Measurements from ENCODE around the gene SKAP2.

SKAP2 gene

GRCh38 chr7:26777385-26777784, 87.0 kb downstream of the SKAP2 start:
- no peak overlapping the region for H3K27ac Mint-ChIP-seq
- no peaks in the 10 kb centered on the region for H3K27me3 Mint-ChIP-seq
- H3K9me3 Mint-ChIP-seq = peaks cover 4 to 7% of the 10 kb centered on the region in 2 donors
- DNase-seq (no peak), ATAC-seq (replicated peaks) (no peak)
- H3K4me3 Mint-ChIP-seq = no peak overlapping the region
- peaks cover 12 to 17% of the 10 kb centered on the region in 2 donors for H3K36me3 Mint-ChIP-seq
- H3K4me1 Mint-ChIP-seq = peaks cover 0 to 3% of the 10 kb centered on the region in 2 donors

- Mint-ChIP-seq H3K27ac (no peak overlapping the region), H3K27me3 (no peaks in the 10 kb centered on the region), H3K36me3 (peaks cover 20 to 27% of the 10 kb centered on the region in 2 donors), H3K9me3 (peaks cover 0 to 5% of the 10 kb centered on the region in 2 donors), H3K4me1 (peaks cover 4 to 6% of the 10 kb centered on the region in 2 donors), H3K4me3 (no peak overlapping the region)
- DNase-seq (no peak), ATAC-seq (replicated peaks) (no peak)
Observed at GRCh38 chr7:26760501-26760900, 103.9 kb downstream of the SKAP2 start.

GRCh38 chr7:26759108-26759507, 105.3 kb downstream of the SKAP2 start:
- peaks cover 17 to 30% of the 10 kb centered on the region in 2 donors for H3K36me3 Mint-ChIP-seq

GRCh38 chr7:26743205-26743604, 121.2 kb downstream of the SKAP2 start:
- ATAC-seq (replicated peaks) = no peak
- H3K27ac Mint-ChIP-seq = no peak overlapping the region
- peaks cover 2 to 5% of the 10 kb centered on the region in 2 donors for H3K4me1 Mint-ChIP-seq
- H3K9me3 Mint-ChIP-seq = no peaks in the 10 kb centered on the region
- H3K36me3 Mint-ChIP-seq = peaks cover 2 to 8% of the 10 kb centered on the region in 2 donors
- H3K4me3 Mint-ChIP-seq = no peak overlapping the region
- no peak for DNase-seq
- H3K27me3 Mint-ChIP-seq = no peaks in the 10 kb centered on the region

More at GRCh38 chr7:26759108-26759507, 105.3 kb downstream of the SKAP2 start:
- DNase-seq = no peak
- peaks cover 0 to 5% of the 10 kb centered on the region in 2 donors for H3K9me3 Mint-ChIP-seq
- no peak for ATAC-seq (replicated peaks)
- H3K27ac Mint-ChIP-seq = no peak overlapping the region
- peaks cover 4 to 6% of the 10 kb centered on the region in 2 donors for H3K4me1 Mint-ChIP-seq
- no peaks in the 10 kb centered on the region for H3K27me3 Mint-ChIP-seq
- H3K4me3 Mint-ChIP-seq = no peak overlapping the region

- DNase-seq (no peak), ATAC-seq (replicated peaks) (no peak)
- H3K36me3 Mint-ChIP-seq = peaks cover 37 to 45% of the 10 kb centered on the region in 2 donors
- H3K27ac Mint-ChIP-seq = no peak overlapping the region
- no peak overlapping the region for H3K4me3 Mint-ChIP-seq
- H3K4me1 Mint-ChIP-seq = peaks cover 3 to 14% of the 10 kb centered on the region in 2 donors
- no peaks in the 10 kb centered on the region for H3K27me3 Mint-ChIP-seq
- H3K9me3 Mint-ChIP-seq = peaks cover 0 to 9% of the 10 kb centered on the region in 2 donors
Observed at GRCh38 chr7:26735976-26736600, 128.3 kb downstream of the SKAP2 start.

GRCh38 chr7:26729150-26729775, 135.1 kb downstream of the SKAP2 start:
- Mint-ChIP-seq H3K27me3 (no peaks in the 10 kb centered on the region), H3K4me1 (peaks cover 8 to 19% of the 10 kb centered on the region in 2 donors), H3K4me3 (peak overlapping the region in 1 of 2 donors; percentile 14), H3K9me3 (peaks cover 4 to 13% of the 10 kb centered on the region in 2 donors), H3K27ac (no peak overlapping the region), H3K36me3 (peaks cover 34 to 52% of the 10 kb centered on the region in 2 donors)
- ATAC-seq (replicated peaks) (peak; percentile 29 to 38), DNase-seq (no peak)

- no peak overlapping the region for H3K4me3 Mint-ChIP-seq
- DNase-seq (no peak), ATAC-seq (replicated peaks) (no peak)
- peaks cover 4 to 5% of the 10 kb centered on the region in 2 donors for H3K9me3 Mint-ChIP-seq
- no peak overlapping the region for H3K27ac Mint-ChIP-seq
- peaks cover 11 to 17% of the 10 kb centered on the region in 2 donors for H3K4me1 Mint-ChIP-seq
- H3K36me3 Mint-ChIP-seq = peaks cover 24 to 43% of the 10 kb centered on the region in 2 donors
- no peaks in the 10 kb centered on the region for H3K27me3 Mint-ChIP-seq
Observed at GRCh38 chr7:26726051-26726450, 138.3 kb downstream of the SKAP2 start.

GRCh38 chr7:26724795-26725194, 139.6 kb downstream of the SKAP2 start:
- peaks cover 11 to 17% of the 10 kb centered on the region in 2 donors for H3K4me1 Mint-ChIP-seq
- no peaks in the 10 kb centered on the region for H3K27me3 Mint-ChIP-seq
- no peak for DNase-seq
- H3K9me3 Mint-ChIP-seq = peaks cover 4 to 5% of the 10 kb centered on the region in 2 donors
- H3K36me3 Mint-ChIP-seq = peaks cover 25 to 48% of the 10 kb centered on the region in 2 donors
- ATAC-seq (replicated peaks) = no peak
- no peak overlapping the region for H3K27ac Mint-ChIP-seq
- no peak overlapping the region for H3K4me3 Mint-ChIP-seq

- H3K4me3 Mint-ChIP-seq = no peak overlapping the region
- peak overlapping the region; percentile 47 for H3K27ac Mint-ChIP-seq
- H3K27me3 Mint-ChIP-seq = no peaks in the 10 kb centered on the region
- peaks cover 7% of the 10 kb centered on the region in 2 donors for H3K4me1 Mint-ChIP-seq
- DNase-seq (no peak), ATAC-seq (replicated peaks) (peak; percentile 38 to 51)
- peaks cover 17 to 45% of the 10 kb centered on the region in 2 donors for H3K36me3 Mint-ChIP-seq
- no peaks in the 10 kb centered on the region for H3K9me3 Mint-ChIP-seq
Observed at GRCh38 chr7:26723129-26723528, 141.3 kb downstream of the SKAP2 start.

- ATAC-seq (replicated peaks) = no peak
- Mint-ChIP-seq H3K4me1 (peaks cover 5 to 7% of the 10 kb centered on the region in 2 donors), H3K4me3 (no peak overlapping the region), H3K27me3 (no peaks in the 10 kb centered on the region), H3K9me3 (no peaks in the 10 kb centered on the region), H3K27ac (no peak overlapping the region), H3K36me3 (peaks cover 23 to 49% of the 10 kb centered on the region in 2 donors)
- DNase-seq = no peak
Observed at GRCh38 chr7:26721450-26721849, 142.9 kb downstream of the SKAP2 start.

- no peaks in the 10 kb centered on the region for H3K9me3 Mint-ChIP-seq
- peaks cover 23 to 47% of the 10 kb centered on the region in 2 donors for H3K36me3 Mint-ChIP-seq
- no peak overlapping the region for H3K27ac Mint-ChIP-seq
- no peak overlapping the region for H3K4me3 Mint-ChIP-seq
- H3K4me1 Mint-ChIP-seq = peaks cover 3% of the 10 kb centered on the region in 2 donors
- no peaks in the 10 kb centered on the region for H3K27me3 Mint-ChIP-seq
- DNase-seq (no peak), ATAC-seq (replicated peaks) (no peak)
Observed at GRCh38 chr7:26718063-26718462, 146.3 kb downstream of the SKAP2 start.

GRCh38 chr7:26714438-26714837, 150.0 kb downstream of the SKAP2 start:
- no peaks in the 10 kb centered on the region for H3K27me3 Mint-ChIP-seq
- H3K36me3 Mint-ChIP-seq = peaks cover 21 to 40% of the 10 kb centered on the region in 2 donors
- DNase-seq (no peak), ATAC-seq (replicated peaks) (no peak)
- H3K4me3 Mint-ChIP-seq = no peak overlapping the region
- peaks cover 4 to 6% of the 10 kb centered on the region in 2 donors for H3K4me1 Mint-ChIP-seq
- no peaks in the 10 kb centered on the region for H3K9me3 Mint-ChIP-seq
- H3K27ac Mint-ChIP-seq = no peak overlapping the region

GRCh38 chr7:26714006-26714405, 150.4 kb downstream of the SKAP2 start:
- ATAC-seq (replicated peaks) (no peak), DNase-seq (no peak)
- peaks cover 18 to 35% of the 10 kb centered on the region in 2 donors for H3K36me3 Mint-ChIP-seq
- no peaks in the 10 kb centered on the region for H3K9me3 Mint-ChIP-seq
- no peak overlapping the region for H3K4me3 Mint-ChIP-seq
- no peaks in the 10 kb centered on the region for H3K27me3 Mint-ChIP-seq
- H3K4me1 Mint-ChIP-seq = peaks cover 6 to 8% of the 10 kb centered on the region in 2 donors
- no peak overlapping the region for H3K27ac Mint-ChIP-seq

GRCh38 chr7:26709210-26709990, 155.0 kb downstream of the SKAP2 start:
- ATAC-seq (replicated peaks) (peak; percentile 82 to 86), DNase-seq (no peak)
- H3K27me3 Mint-ChIP-seq = no peaks in the 10 kb centered on the region
- H3K27ac Mint-ChIP-seq = no peak overlapping the region
- peaks cover 5 to 9% of the 10 kb centered on the region in 2 donors for H3K4me1 Mint-ChIP-seq
- H3K36me3 Mint-ChIP-seq = peaks cover 12 to 23% of the 10 kb centered on the region in 2 donors
- no peaks in the 10 kb centered on the region for H3K9me3 Mint-ChIP-seq
- H3K4me3 Mint-ChIP-seq = no peak overlapping the region

Measured in stimulated activated naive B cell treated with anti-CD40 and anti-IgM and Interleukin-4, amounts not matched to agents 10 μg/mL and 1 μg/mL and 100 μg/mL, for 72 hours (primary cell).